CD4-positive, alpha-beta T cell treated with Interleukin-1 beta for 1 hour (primary cell): ENCODE measurements around the gene BRD7.

Experiments used
- DNase-seq, 2 donors: peaks; one replicate each; pipeline ENCODE4 v3.0.0-alpha.2; 2020 to 2022

Gene BRD7

GRCh38 chr16:50368410-50369132 is at the start of gene BRD7:
Gene BRD7 (minus strand): TSS chr16:50368988. CDS start chr16:50368774, 214 bp downstream.
- DNase-seq, result peak; percentile 74 to 83

- DNase-seq, result no peak
Measured at GRCh38 chr16:50416388-50416787, 47.6 kb upstream of the BRD7 start.

- DNase-seq, result no peak
Measured at GRCh38 chr16:50414152-50414551, 45.4 kb upstream of the BRD7 start.

- DNase-seq, result no peak
Measured at GRCh38 chr16:50411034-50411433, 42.2 kb upstream of the BRD7 start.

GRCh38 chr16:50408001-50408561 is 39.3 kb upstream of the BRD7 start:
- DNase-seq, result no peak

GRCh38 chr16:50407351-50407750 is 38.6 kb upstream of the BRD7 start:
- no peak for DNase-seq

GRCh38 chr16:50403491-50403890 is 34.7 kb upstream of the BRD7 start:
- DNase-seq, result no peak

- no peak for DNase-seq
Measured at GRCh38 chr16:50402298-50402895, 33.6 kb upstream of the BRD7 start.

GRCh38 chr16:50401355-50401754 is 32.6 kb upstream of the BRD7 start:
- no peak for DNase-seq

- DNase-seq, result no peak
Measured at GRCh38 chr16:50400967-50401348, 32.2 kb upstream of the BRD7 start.

GRCh38 chr16:50400312-50400966 is 31.7 kb upstream of the BRD7 start:
- no peak for DNase-seq

GRCh38 chr16:50399411-50399810 is 30.6 kb upstream of the BRD7 start:
- DNase-seq, result no peak

- DNase-seq, result no peak
Measured at GRCh38 chr16:50398336-50398735, 29.5 kb upstream of the BRD7 start.

GRCh38 chr16:50396761-50397535 is 28.2 kb upstream of the BRD7 start:
- DNase-seq, result no peak

- peak in 1 of 2 donors; percentile 12 for DNase-seq
Measured at GRCh38 chr16:50395763-50396710, 27.2 kb upstream of the BRD7 start.

GRCh38 chr16:50393858-50394802 is 25.3 kb upstream of the BRD7 start:
- no peak for DNase-seq

- no peak for DNase-seq
Measured at GRCh38 chr16:50393416-50393815, 24.6 kb upstream of the BRD7 start.

GRCh38 chr16:50390914-50391716 is 22.3 kb upstream of the BRD7 start:
- DNase-seq, result no peak

GRCh38 chr16:50390371-50390771 is 21.6 kb upstream of the BRD7 start:
- DNase-seq, result no peak

GRCh38 chr16:50389900-50390299 is 21.1 kb upstream of the BRD7 start:
- no peak for DNase-seq
